Activated naive CD4-positive, alpha-beta T cell treated with anti-CD3 and anti-CD28 coated beads, Interleukin-2, amount 10 ng/mL, durations not matched to agents 7 days and 5 days (primary cell): ENCODE results near the gene TEAD1.

Source experiments
- CTCF ChIA-PET: fragments of 350-600 bp; sonication (Branson Sonifier 250); formaldehyde crosslinking; loops from one replicate; lab custom pipeline; 2021; ENCODE audit warnings: antibody characterized with exemption; lab: Charles Lee
- DNase-seq: peaks from one replicate; pipeline ENCODE4 v3.0.0-alpha.2; 2020
- H3K27ac Mint-ChIP-seq: one replicate; pipeline ENCODE4 v1.8.0; 2021; ENCODE audit warnings: mild to moderate bottlenecking, moderate library complexity, mixed read lengths
- H3K27me3 Mint-ChIP-seq: one replicate; pipeline ENCODE4 v1.8.0; 2021; ENCODE audit warnings: mild to moderate bottlenecking, mixed read lengths
- H3K36me3 Mint-ChIP-seq: one replicate; pipeline ENCODE4 v1.8.0; 2021; ENCODE audit warnings: mixed read lengths
- H3K4me1 Mint-ChIP-seq: one replicate; pipeline ENCODE4 v1.8.0; 2021; ENCODE audit warnings: mixed read lengths
- H3K4me3 Mint-ChIP-seq: one replicate; pipeline ENCODE4 v1.8.0; 2021; ENCODE audit warnings: mild to moderate bottlenecking, moderate library complexity, mixed read lengths
- H3K9me3 Mint-ChIP-seq: one replicate; pipeline ENCODE4 v1.8.0; 2021; ENCODE audit warnings: mixed read lengths

Gene TEAD1

DNA sequence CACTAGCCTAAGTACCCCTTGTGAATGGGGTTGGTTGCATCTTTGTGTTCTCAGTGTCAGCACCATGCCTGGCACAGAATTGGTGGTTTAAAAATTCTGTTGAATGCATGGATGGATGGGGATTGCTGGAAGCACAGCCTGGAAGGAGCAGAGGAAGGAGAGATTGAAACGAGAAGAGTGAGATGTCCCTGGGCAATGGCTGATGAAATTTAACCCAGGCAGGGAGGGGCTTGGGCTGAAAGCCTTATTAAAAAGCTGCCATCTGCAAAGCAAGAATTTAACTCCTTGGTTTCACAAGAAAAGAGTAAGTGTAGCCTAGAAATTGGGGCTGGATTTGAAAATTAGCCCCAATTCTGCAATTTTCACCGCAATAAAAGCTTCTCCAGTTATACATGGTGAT lies 126.7 kb downstream of the TEAD1 start:
- CTCF ChIA-PET = interaction anchor here (1.2 kb wide), 1 partner anchor 13 kb away, joined by 3 read pairs; no protein-coding TSS in a partner anchor
- Mint-ChIP-seq H3K9me3 (no peaks in the 10 kb centered on the region), H3K27ac (no peak overlapping the region), H3K4me1 (no peaks in the 10 kb centered on the region), H3K36me3 (no peaks in the 10 kb centered on the region), H3K4me3 (no peak overlapping the region), H3K27me3 (peaks cover 41% of the 10 kb centered on the region)
- DNase-seq = no peak

DNA sequence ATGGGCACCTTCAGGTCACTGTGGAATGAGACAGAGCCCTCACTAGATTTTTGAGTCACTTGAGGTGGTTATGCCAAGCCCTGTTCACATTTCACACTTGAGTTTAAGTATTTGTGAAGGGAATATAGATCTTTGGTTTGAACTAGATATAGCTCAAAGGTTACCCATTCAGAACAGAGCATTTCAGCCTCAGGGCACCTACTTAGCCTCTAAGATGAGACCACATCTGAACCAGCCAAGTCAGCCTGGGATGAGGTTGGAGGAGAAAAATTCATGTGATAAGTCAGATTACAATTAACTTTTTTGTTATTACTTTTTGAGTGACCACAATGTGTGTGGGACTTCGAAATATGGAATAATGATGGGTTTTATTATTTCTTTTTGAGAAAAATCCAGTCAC lies 127.8 kb downstream of the TEAD1 start:
- CTCF ChIA-PET = no interaction called here
- Mint-ChIP-seq H3K36me3 (no peaks in the 10 kb centered on the region), H3K9me3 (no peaks in the 10 kb centered on the region), H3K27ac (no peak overlapping the region), H3K4me3 (no peak overlapping the region), H3K27me3 (peaks cover 45% of the 10 kb centered on the region), H3K4me1 (no peaks in the 10 kb centered on the region)
- DNase-seq = no peak

DNA sequence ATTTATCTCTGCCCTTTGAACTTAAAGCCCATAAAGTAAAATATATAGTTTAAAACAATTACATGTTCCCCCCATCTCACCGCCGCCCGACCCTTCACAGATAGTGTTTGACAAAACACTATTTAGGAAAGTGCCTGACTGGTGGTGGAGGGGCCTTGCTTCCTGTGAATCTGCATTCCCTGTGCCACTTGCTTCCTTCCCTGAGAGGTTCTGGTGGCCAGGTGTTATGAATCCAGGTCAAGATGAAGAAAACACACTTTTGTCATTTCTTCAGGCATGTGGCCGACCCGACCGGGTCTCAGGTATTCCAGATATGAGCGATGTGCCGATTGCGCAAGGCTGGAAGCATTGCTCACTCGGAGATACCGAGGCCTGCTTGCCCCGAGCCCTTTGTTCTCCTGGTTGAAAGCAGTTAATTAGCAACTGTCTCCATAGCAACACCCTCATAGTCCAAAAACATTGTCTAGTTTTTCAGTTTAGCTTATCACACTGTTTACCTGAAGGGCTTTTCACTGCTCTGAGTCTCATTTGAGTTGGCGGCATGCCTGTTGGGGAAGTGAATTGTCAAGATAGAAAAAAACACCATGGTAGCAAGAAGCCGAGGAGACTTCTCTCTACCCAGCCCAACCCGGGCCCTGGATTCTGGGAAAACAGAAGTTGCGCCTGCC lies 128.3 kb downstream of the TEAD1 start:
- Mint-ChIP-seq H3K27me3 (peaks cover 46% of the 10 kb centered on the region), H3K9me3 (no peaks in the 10 kb centered on the region), H3K4me1 (no peaks in the 10 kb centered on the region), H3K4me3 (no peak overlapping the region), H3K27ac (no peak overlapping the region), H3K36me3 (no peaks in the 10 kb centered on the region)
- CTCF ChIA-PET = no interaction called here
- DNase-seq = no peak

DNA sequence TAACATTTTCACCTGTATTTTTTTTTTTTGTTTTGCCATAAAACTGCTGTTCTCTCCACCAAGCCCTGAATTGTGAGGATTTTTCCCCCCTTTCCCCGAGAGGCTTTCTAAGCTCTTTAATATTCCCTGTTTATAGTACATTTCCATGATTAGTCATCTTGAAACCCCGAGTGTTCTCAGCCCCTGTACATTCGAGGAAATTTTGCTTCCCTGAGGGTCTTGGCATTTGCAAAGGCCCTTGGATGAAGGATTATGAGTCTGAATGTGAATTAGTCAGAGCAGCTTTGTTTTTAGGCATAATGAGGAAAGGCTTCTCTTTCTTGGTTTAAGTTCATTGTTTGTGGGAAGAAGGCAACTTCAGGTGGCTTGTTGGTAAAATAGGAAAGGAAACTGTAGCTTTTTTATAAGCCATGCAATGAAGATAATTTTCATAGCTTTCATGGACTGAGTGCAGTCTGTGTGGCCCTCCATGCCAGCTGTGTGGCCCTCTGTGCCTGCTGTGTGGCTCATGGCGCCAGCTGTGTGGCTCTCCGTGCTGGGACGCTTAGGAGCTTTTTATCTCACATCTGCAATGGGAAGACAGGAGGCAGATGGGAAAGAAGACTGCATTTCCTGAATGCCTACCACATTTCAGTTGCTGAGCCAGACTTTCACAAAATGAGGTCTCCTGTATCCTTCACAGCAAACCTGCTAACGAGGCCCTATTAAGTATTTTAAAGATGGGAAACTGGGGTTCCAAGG lies 129.0 kb downstream of the TEAD1 start:
- Mint-ChIP-seq H3K36me3 (no peaks in the 10 kb centered on the region), H3K4me1 (peaks cover 6% of the 10 kb centered on the region), H3K27me3 (peaks cover 49% of the 10 kb centered on the region), H3K4me3 (no peak overlapping the region), H3K9me3 (no peaks in the 10 kb centered on the region), H3K27ac (no peak overlapping the region)
- CTCF ChIA-PET = interaction anchor here (1.2 kb wide), 1 partner anchor 10 kb away, joined by 6 read pairs; no protein-coding TSS in a partner anchor
- no peak for DNase-seq

DNA sequence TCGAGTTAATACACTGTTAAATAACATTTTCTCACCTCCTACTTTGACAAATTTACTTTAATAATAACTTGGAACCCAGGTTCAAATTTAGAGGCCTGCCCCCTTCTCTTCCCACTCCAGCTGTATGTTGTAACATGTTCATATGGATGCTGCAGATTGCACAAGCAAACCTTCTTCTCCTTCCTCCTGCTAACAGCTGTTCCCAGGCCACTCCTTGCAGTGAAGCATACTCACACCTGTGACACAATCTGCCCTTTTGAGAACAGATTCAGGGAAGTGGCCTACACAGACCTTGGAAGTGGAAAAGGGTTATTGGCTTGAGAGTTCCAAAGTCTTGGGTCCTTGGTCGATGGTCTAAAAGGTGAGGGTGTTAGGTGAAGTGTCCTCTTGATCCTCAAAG lies 131.9 kb downstream of the TEAD1 start:
- Mint-ChIP-seq H3K27me3 (peaks cover 40% of the 10 kb centered on the region), H3K4me3 (no peak overlapping the region), H3K9me3 (no peaks in the 10 kb centered on the region), H3K4me1 (peaks cover 19% of the 10 kb centered on the region), H3K27ac (no peak overlapping the region), H3K36me3 (no peaks in the 10 kb centered on the region)
- CTCF ChIA-PET = interaction anchor here (1.5 kb wide), 2 partner anchors 11 to 82 kb away, joined by 4 to 5 read pairs; no protein-coding TSS in a partner anchor
- DNase-seq = no peak

DNA sequence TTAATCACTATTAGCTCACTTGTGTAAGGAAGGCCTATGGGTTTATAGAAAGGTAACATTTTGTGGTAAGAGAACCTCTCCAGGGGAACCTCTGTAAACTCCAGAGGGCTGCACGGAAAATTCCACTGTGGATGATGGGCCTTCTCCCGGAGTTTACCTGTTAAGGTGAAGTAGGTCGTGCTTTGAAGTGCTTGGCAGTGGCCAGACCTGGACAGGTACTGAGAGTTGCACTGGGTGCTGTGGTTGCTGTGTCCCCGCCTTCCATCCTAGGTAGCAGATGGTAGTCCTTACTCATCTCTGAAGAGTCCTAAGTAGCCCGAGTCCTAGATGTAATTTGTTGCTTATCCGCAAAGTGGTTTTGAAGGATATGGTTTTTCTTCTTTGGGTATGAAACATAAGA lies 133.4 kb downstream of the TEAD1 start:
- no peak for DNase-seq
- H3K9me3 Mint-ChIP-seq = no peaks in the 10 kb centered on the region
- peaks cover 42% of the 10 kb centered on the region for H3K27me3 Mint-ChIP-seq
- H3K4me1 Mint-ChIP-seq = peaks cover 30% of the 10 kb centered on the region
- no peak overlapping the region for H3K27ac Mint-ChIP-seq
- no peak overlapping the region for H3K4me3 Mint-ChIP-seq
- CTCF ChIA-PET = no interaction called here
- no peaks in the 10 kb centered on the region for H3K36me3 Mint-ChIP-seq

DNA sequence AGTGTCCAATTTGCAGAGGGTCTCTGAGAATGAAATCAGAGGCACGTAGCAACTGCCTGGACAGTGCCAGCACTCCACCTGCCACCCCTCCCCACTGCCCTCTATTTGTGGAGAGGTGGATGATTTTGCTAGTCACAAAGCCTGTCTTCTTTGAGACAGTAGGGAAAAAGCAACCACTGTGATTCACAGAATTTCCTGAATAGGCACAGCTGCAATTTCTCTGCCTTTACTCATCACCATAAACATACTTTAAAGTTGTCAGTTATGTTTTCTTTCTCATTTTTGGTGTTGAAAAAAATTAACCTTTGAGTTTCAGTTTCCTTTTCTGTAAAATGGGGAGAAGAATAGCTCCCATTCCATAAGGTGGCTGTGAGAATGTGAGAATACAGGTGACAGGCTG lies 134.3 kb downstream of the TEAD1 start:
- H3K36me3 Mint-ChIP-seq = no peaks in the 10 kb centered on the region
- peak overlapping the region; percentile 20 for H3K27ac Mint-ChIP-seq
- no peak for DNase-seq
- no peak overlapping the region for H3K4me3 Mint-ChIP-seq
- no peaks in the 10 kb centered on the region for H3K9me3 Mint-ChIP-seq
- peaks cover 30% of the 10 kb centered on the region for H3K4me1 Mint-ChIP-seq
- CTCF ChIA-PET = interaction anchor here (0.6 kb wide), 1 partner anchor 487 kb away, joined by 3 read pairs; no protein-coding TSS in a partner anchor
- peaks cover 40% of the 10 kb centered on the region for H3K27me3 Mint-ChIP-seq

DNA sequence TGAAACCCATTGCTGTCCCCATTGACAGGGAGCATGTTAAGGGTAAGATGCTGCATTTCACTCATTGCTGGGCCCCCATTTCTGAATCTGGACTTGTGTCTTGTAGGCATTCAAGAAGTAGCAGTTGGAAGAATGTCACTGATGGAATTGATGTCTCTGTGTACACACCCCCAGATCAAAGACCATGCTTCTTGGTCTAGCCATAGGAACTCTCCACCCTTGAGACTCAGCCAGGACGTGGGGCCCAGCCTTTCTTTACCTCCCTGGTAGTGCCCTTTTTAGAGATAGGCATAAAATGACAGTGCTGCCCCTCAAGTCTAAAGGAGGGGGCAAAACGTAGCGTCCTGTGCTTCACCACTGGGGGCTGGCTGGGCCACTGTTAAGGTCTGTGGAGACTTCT lies 135.1 kb downstream of the TEAD1 start:
- DNase-seq = no peak
- Mint-ChIP-seq H3K27me3 (peaks cover 40% of the 10 kb centered on the region), H3K27ac (no peak overlapping the region), H3K36me3 (no peaks in the 10 kb centered on the region), H3K4me3 (no peak overlapping the region), H3K4me1 (peaks cover 33% of the 10 kb centered on the region), H3K9me3 (no peaks in the 10 kb centered on the region)
- CTCF ChIA-PET = no interaction called here

DNA sequence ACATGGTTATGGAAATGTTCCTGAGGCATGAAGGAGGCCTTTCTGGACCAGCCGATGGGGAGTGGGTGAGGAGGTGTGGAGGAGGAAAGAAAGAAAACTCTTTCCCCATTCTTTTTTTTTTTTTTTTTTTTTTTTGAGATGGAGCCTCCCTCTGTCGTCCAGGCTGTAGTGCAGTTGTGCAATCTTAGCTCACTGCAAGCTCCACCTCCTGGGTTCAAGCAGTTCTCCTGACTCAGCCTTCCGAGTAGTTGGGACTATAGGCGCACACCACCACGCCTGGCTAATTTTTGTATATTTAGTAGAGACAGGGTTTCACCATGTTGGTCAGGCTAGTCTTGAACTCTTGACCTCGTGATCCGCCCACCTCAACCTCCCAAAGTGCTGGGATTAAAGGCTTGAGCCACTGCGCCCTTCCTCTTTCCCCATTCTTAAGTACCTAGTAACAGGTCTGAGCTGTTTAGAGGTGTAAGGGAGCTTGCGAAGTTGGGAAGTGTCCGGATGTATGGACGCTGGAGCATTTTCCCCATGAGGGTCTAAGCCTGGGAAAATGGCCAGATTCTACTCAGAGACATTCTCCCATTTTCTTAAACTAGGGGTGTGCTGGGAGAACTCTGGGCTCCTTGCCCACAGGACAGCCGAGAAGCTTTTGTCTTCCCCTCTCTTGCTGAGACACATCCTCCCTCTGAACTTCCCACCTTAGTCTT lies 135.8 kb downstream of the TEAD1 start:
- H3K27ac Mint-ChIP-seq = no peak overlapping the region
- no peaks in the 10 kb centered on the region for H3K9me3 Mint-ChIP-seq
- H3K4me3 Mint-ChIP-seq = no peak overlapping the region
- CTCF ChIA-PET = no interaction called here
- no peaks in the 10 kb centered on the region for H3K36me3 Mint-ChIP-seq
- H3K4me1 Mint-ChIP-seq = peaks cover 39% of the 10 kb centered on the region
- DNase-seq = no peak
- H3K27me3 Mint-ChIP-seq = peaks cover 44% of the 10 kb centered on the region

DNA sequence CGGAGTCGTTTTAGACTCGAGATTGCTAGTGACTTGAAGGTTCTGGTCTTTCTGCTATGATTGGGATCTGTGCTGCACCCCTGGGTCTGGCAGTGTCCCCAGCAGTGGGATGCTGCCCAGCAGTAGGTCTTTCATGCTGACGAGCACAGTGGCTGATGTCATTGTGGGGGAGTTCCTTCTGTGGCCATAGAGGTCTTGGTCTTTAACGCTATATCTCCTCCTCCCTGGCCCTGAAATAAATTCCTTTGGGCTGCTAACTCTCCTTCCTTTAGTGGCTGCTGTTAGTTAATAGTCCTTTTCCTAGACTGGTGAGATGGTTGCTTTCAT lies 136.3 kb downstream of the TEAD1 start:
- no peak overlapping the region for H3K27ac Mint-ChIP-seq
- peaks cover 44% of the 10 kb centered on the region for H3K27me3 Mint-ChIP-seq
- H3K36me3 Mint-ChIP-seq = no peaks in the 10 kb centered on the region
- H3K4me3 Mint-ChIP-seq = no peak overlapping the region
- peaks cover 43% of the 10 kb centered on the region for H3K4me1 Mint-ChIP-seq
- H3K9me3 Mint-ChIP-seq = no peaks in the 10 kb centered on the region
- CTCF ChIA-PET = no interaction called here
- no peak for DNase-seq

DNA sequence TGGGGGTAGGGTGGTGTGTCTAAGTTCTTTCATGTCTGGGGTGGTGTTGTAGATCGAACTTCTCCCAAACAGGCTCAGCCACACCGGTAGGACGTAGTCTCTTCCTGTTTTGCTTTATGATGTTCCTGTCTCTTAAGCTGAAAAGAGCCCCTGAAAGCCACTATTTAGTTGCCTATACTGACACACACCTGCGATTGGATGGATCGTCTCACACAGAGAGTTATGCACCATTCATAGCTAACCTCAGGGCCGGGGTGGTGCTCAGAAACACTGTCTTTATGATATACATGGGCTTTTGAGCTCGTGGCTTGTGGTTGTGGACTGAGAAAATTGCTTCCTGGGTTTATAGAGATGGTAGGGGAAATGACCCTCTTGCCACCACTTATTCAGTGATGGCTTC lies 137.6 kb downstream of the TEAD1 start:
- peak; percentile 39 for DNase-seq
- CTCF ChIA-PET = interaction anchor here (1.0 to 4.5 kb wide), 3 partner anchors 30 to 212 kb away, joined by 3 to 22 read pairs (median 6); no protein-coding TSS in a partner anchor
- no peaks in the 10 kb centered on the region for H3K9me3 Mint-ChIP-seq
- H3K4me3 Mint-ChIP-seq = no peak overlapping the region
- H3K36me3 Mint-ChIP-seq = no peaks in the 10 kb centered on the region
- H3K4me1 Mint-ChIP-seq = peaks cover 46% of the 10 kb centered on the region
- H3K27ac Mint-ChIP-seq = peak overlapping the region; percentile 33
- peaks cover 48% of the 10 kb centered on the region for H3K27me3 Mint-ChIP-seq

DNA sequence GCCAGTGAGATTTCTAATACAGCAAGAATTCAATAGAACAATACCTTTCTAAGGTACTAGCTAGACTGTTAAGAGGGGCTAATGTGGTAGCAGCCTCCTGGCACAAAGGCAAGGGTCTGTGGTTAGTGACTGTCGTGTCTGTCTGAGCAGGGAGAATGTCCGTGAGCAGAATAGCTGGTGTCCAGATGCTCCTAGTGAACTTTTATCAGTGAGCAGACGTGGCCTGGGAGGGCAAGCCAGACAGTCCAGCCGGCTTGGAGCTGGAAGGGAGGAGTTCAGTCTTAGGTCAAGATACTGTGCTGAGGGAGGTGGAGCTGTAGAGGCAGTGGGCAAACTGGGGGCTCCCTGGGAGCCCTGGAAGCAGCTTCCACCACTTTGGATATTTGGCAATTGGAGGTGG lies 138.6 kb downstream of the TEAD1 start:
- Mint-ChIP-seq H3K4me3 (no peak overlapping the region), H3K36me3 (no peaks in the 10 kb centered on the region), H3K4me1 (peaks cover 44% of the 10 kb centered on the region), H3K27ac (no peak overlapping the region), H3K27me3 (peaks cover 45% of the 10 kb centered on the region), H3K9me3 (no peaks in the 10 kb centered on the region)
- CTCF ChIA-PET = interaction anchor here (1.4 to 4.5 kb wide), 3 partner anchors 9 to 213 kb away, joined by 4 to 22 read pairs (median 6); no protein-coding TSS in a partner anchor
- no peak for DNase-seq

DNA sequence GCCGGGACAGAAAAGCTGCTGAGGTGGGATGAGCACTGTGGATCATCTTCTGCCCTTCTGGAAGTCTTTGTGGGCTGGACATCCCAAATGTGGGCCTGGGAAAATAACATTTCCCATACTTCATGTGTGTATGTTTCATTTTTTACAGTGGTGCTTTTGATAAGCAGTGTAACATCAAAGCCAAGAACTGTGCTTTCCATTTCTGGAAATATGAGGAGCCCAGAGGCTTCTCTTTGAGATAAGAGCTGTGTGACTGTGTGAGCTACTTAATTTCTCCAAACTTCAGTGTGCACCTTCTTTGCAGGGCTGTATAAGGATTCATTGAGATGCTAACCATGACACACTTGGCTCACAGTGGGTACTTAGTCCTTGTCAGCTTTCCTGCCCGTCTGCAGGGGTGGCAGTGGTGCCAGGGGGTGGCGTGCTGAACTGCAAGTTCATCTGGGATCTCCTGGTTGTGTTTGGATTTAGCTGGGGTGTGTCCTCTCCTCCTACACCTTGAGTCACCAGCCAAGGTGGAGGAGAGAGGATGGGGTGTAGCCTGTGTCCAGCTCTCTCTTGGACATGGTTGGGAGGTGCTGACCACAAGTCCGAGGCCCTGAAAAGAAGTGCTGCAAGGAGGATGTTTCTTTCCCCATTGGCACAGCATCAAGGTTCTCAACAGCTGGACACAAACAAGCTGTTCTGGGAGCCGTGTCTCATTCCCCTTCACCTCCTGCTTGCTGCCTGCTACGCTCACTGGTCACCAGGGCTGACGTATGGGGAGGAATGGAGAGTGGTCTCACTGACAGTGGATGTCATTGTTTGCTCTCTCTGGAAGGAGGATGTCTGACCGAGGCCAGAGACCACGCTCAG lies 139.4 kb downstream of the TEAD1 start:
- no peak for DNase-seq
- Mint-ChIP-seq H3K4me3 (no peak overlapping the region), H3K27ac (no peak overlapping the region), H3K4me1 (peaks cover 37% of the 10 kb centered on the region), H3K9me3 (no peaks in the 10 kb centered on the region), H3K27me3 (peaks cover 45% of the 10 kb centered on the region), H3K36me3 (no peaks in the 10 kb centered on the region)
- CTCF ChIA-PET = interaction anchor here (1.4 to 4.5 kb wide), 6 partner anchors 10 to 482 kb away, joined by 4 to 22 read pairs (median 7); no protein-coding TSS in a partner anchor
